SK-N-SH (cell line): ENCODE results near the gene SSBP2. TPM values are rescaled to one million over a fixed set of nuclear protein-coding genes. Genes with fewer than 3 reads are reported as not detected.

Experiments
- CTCF ChIA-PET: fragments of 300-600, 350-600 bp; formaldehyde crosslinking; extraction: SDS; loops from one replicate; lab custom pipeline; 2021; lab: Yijun Ruan, JAX
- POLR2A ChIA-PET: fragments of 350-600 bp; sonication (Branson Sonifier 250); formaldehyde crosslinking; extraction: SDS; loops from one replicate; lab custom pipeline; 2020; ENCODE audit warnings: antibody characterized with exemption, inconsistent platforms; lab: Yijun Ruan, JAX
- DNase-seq: peaks from one replicate; pipeline ENCODE4 v3.0.0; 2012
- H2AFZ ChIP-seq: fragments of 200-600 bp; sonication (generic); 2 replicates; pipeline ENCODE4 v1.8.1; 2016; ENCODE audit warnings: antibody characterized with exemption, mild to moderate bottlenecking, low read depth
- H3F3A ChIP-seq: fragments of 200-600 bp; sonication (generic); replicated peaks from 2 replicates; pipeline ENCODE3; 2016; ENCODE audit warnings: antibody characterized with exemption, mild to moderate bottlenecking; ENCODE audit not compliant: insufficient read depth
- H3K27ac ChIP-seq, 2 experiments: fragments of 200-500 bp in 1 of 2; fragments of 200-600 bp in 1 of 2; sonication (Bioruptor generic) in 1 of 2; sonication (generic), shearing (Covaris generic) in 1 of 2; 2 replicates each; pipeline versions ENCODE4 v1.5.1 to v1.6.1; 2014 to 2016; ENCODE audit warnings: low read depth in 2 of 2, inconsistent platforms in 1 of 2, low read length in 1 of 2, mild to moderate bottlenecking in 1 of 2, mixed read lengths in 1 of 2
- H3K27me3 ChIP-seq: fragments of 200-600 bp; sonication (generic), shearing (Covaris generic); 2 replicates; pipeline ENCODE4 v1.6.1; 2016; ENCODE audit warnings: mixed run types; ENCODE audit not compliant: insufficient read depth
- H3K36me3 ChIP-seq, 2 experiments: fragments of 200-500 bp in 1 of 2; fragments of 200-600 bp in 1 of 2; sonication (Bioruptor generic) in 1 of 2; sonication (generic) in 1 of 2; replicated peaks in 1 of 2; 2 replicates each; pipeline versions ENCODE3 to v1.5.1; 2014 to 2016; ENCODE audit warnings: low read length in 1 of 2, mild to moderate bottlenecking in 1 of 2; ENCODE audit not compliant: insufficient read depth in 2 of 2, control insufficient read depth in 1 of 2
- H3K4me1 ChIP-seq, 2 experiments: fragments of 200-500 bp in 1 of 2; fragments of 200-600 bp in 1 of 2; sonication (Bioruptor generic) in 1 of 2; sonication (generic), shearing (Covaris generic) in 1 of 2; 2 replicates each; pipeline versions ENCODE4 v1.5.1 to v1.6.1; 2014 to 2016; ENCODE audit warnings: low read depth in 1 of 2, low read length in 1 of 2, mixed run types in 1 of 2; ENCODE audit not compliant: insufficient read depth in 2 of 2, control insufficient read depth in 1 of 2
- H3K4me2 ChIP-seq: fragments of 200-600 bp; sonication (generic), shearing (Covaris generic); 2 replicates; pipeline ENCODE4 v1.6.1; 2017; ENCODE audit warnings: mixed run types
- H3K4me3 ChIP-seq, 2 experiments: fragments of 200-500 bp in 1 of 2; fragments of 200-600 bp in 1 of 2; sonication (Bioruptor generic) in 1 of 2; sonication (generic), shearing (Covaris generic) in 1 of 2; 2 replicates each; pipeline versions ENCODE4 v1.5.1 to v1.8.1; 2014 to 2016; ENCODE audit warnings: low read depth in 2 of 2, inconsistent platforms in 1 of 2, low read length in 1 of 2, mild to moderate bottlenecking in 1 of 2, mixed read lengths in 1 of 2, moderate library complexity in 1 of 2
- H3K79me2 ChIP-seq: fragments of 200-600 bp; sonication (generic); 2 replicates; pipeline ENCODE4 v1.8.1; 2017; ENCODE audit warnings: mild to moderate bottlenecking; ENCODE audit not compliant: insufficient read depth
- H3K9ac ChIP-seq: fragments of 200-600 bp; sonication (generic); 2 replicates; pipeline ENCODE4 v1.6.1; 2017; ENCODE audit warnings: mixed run types
- H3K9me2 ChIP-seq: fragments of 200-600 bp; sonication (generic); 2 replicates; pipeline ENCODE4 v1.6.1; 2017; ENCODE audit warnings: mixed run types
- H3K9me3 ChIP-seq: fragments of 200-600 bp; sonication (generic); 2 replicates; pipeline ENCODE4 v1.6.1; 2017; ENCODE audit warnings: mixed run types, mild to moderate bottlenecking, moderate library complexity
- H4K20me1 ChIP-seq: fragments of 200-600 bp; sonication (generic); 2 replicates; pipeline ENCODE4 v1.6.1; 2017; ENCODE audit warnings: mild to moderate bottlenecking, mixed run types; ENCODE audit not compliant: insufficient read depth
- CHD2 ChIP-seq: fragments of 150-350 bp; IDR thresholded peaks from 2 replicates; pipeline ENCODE4 v1.6.1; 2018; ENCODE audit warnings: low read length; ENCODE audit not compliant: partially characterized antibody
- ELF1 ChIP-seq: IDR thresholded peaks from 2 replicates; pipeline ENCODE4 v1.4.0; 2012
- FOSL2 ChIP-seq: IDR thresholded peaks from 2 replicates; pipeline ENCODE4 v1.4.0; 2012; ENCODE audit warnings: low read depth, mild to moderate bottlenecking, moderate library complexity, borderline replicate concordance
- FOXM1 ChIP-seq: IDR thresholded peaks from 2 replicates; pipeline ENCODE4 v1.4.0; 2012; ENCODE audit warnings: low read depth, mild to moderate bottlenecking
- GABPA ChIP-seq: IDR thresholded peaks from 2 replicates; pipeline ENCODE4 v1.4.0; 2012; ENCODE audit warnings: low read depth, mild to moderate bottlenecking
- MEF2A ChIP-seq: IDR thresholded peaks from 2 replicates; pipeline ENCODE4 v1.4.0; 2012; ENCODE audit warnings: low read depth, borderline replicate concordance
- PBX3 ChIP-seq: IDR thresholded peaks from 2 replicates; pipeline ENCODE4; 2012
- RCOR1 ChIP-seq: fragments of 150-350 bp; IDR thresholded peaks from 2 replicates; pipeline ENCODE4 v1.6.1; 2017; ENCODE audit warnings: antibody characterized with exemption, low read length
- TAF1 ChIP-seq: IDR thresholded peaks from 2 replicates; pipeline ENCODE4 v1.6.1; 2012; ENCODE audit warnings: low read depth, mild to moderate bottlenecking, low read length, moderate library complexity, borderline replicate concordance
- TCF12 ChIP-seq: IDR thresholded peaks from 2 replicates; pipeline ENCODE4 v1.4.0; 2012
- WGBS: methylation state at CpG from one replicate; pipeline ENCODE4 v1.1.6; 2017; ENCODE audit warnings: low lambda C conversion rate; 5-methylcytosine and 5-hydroxymethylcytosine counted together
- polyA plus RNA-seq, 3 experiments: library from polyadenylated mRNA; depleted of rRNA; stranded (reverse); fragments of >200 nt; gene quantifications; 2 replicates each; pipeline ENCODE4 v1.2.3, GENCODE V29; 2012
- TF ChIP-seq, protein P1 (sequence below): IDR thresholded peaks from 2 replicates; pipeline ENCODE4 v1.4.0; 2012; ENCODE audit warnings: low read depth, borderline replicate concordance
- TF ChIP-seq, protein P2 (sequence below): IDR thresholded peaks from 2 replicates; pipeline ENCODE4 v1.6.1; 2012; ENCODE audit warnings: mild to moderate bottlenecking, low read depth, low read length, moderate library complexity

Gene SSBP2
- polyA plus RNA-seq, 1 of the 3 experiments (the other 2 are of a cell fraction), result 35.3 TPM

GRCh38 chr5:81537905-81538547 is 212.9 kb downstream of the SSBP2 start (continued):
- TF ChIP-seq, protein P1, sequence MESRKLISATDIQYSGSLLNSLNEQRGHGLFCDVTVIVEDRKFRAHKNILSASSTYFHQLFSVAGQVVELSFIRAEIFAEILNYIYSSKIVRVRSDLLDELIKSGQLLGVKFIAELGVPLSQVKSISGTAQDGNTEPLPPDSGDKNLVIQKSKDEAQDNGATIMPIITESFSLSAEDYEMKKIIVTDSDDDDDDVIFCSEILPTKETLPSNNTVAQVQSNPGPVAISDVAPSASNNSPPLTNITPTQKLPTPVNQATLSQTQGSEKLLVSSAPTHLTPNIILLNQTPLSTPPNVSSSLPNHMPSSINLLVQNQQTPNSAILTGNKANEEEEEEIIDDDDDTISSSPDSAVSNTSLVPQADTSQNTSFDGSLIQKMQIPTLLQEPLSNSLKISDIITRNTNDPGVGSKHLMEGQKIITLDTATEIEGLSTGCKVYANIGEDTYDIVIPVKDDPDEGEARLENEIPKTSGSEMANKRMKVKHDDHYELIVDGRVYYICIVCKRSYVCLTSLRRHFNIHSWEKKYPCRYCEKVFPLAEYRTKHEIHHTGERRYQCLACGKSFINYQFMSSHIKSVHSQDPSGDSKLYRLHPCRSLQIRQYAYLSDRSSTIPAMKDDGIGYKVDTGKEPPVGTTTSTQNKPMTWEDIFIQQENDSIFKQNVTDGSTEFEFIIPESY, result no peak
- TF ChIP-seq PBX3, result no peak
- TF ChIP-seq CHD2, result no peak
- no peak for TF ChIP-seq GABPA
- no peak for TF ChIP-seq FOXM1
- TF ChIP-seq FOSL2, result no peak
- TF ChIP-seq ELF1, result no peak
- TF ChIP-seq RCOR1, result no peak
- TF ChIP-seq, protein P2, sequence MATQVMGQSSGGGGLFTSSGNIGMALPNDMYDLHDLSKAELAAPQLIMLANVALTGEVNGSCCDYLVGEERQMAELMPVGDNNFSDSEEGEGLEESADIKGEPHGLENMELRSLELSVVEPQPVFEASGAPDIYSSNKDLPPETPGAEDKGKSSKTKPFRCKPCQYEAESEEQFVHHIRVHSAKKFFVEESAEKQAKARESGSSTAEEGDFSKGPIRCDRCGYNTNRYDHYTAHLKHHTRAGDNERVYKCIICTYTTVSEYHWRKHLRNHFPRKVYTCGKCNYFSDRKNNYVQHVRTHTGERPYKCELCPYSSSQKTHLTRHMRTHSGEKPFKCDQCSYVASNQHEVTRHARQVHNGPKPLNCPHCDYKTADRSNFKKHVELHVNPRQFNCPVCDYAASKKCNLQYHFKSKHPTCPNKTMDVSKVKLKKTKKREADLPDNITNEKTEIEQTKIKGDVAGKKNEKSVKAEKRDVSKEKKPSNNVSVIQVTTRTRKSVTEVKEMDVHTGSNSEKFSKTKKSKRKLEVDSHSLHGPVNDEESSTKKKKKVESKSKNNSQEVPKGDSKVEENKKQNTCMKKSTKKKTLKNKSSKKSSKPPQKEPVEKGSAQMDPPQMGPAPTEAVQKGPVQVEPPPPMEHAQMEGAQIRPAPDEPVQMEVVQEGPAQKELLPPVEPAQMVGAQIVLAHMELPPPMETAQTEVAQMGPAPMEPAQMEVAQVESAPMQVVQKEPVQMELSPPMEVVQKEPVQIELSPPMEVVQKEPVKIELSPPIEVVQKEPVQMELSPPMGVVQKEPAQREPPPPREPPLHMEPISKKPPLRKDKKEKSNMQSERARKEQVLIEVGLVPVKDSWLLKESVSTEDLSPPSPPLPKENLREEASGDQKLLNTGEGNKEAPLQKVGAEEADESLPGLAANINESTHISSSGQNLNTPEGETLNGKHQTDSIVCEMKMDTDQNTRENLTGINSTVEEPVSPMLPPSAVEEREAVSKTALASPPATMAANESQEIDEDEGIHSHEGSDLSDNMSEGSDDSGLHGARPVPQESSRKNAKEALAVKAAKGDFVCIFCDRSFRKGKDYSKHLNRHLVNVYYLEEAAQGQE, result no peak
- TF ChIP-seq TAF1, result no peak

DNA sequence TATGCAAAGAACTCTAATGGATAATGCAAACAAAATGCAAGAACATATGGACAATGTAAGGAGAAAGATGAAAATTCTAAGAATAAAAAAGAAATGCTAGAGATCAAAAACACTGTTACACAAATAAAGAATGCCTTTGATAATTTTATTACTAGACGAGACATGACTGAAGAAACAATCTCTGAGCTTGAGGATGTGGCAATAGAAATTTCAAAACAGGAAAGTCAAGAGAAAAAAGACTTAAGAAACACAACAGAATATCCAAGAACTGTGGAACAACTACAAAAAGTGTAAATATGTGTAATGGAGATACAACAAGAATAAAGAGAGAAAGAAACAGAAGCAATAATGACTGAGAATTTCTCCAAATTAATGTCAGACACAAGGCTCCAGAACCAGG is 216.5 kb downstream of the SSBP2 start:
- POLR2A ChIA-PET, result no interaction called here
- DNase-seq, result no peak

More for the DNA sequence above, 216.5 kb downstream of the SSBP2 start:
- H3K9me3 ChIP-seq, result no peaks in the 10 kb centered on the region; the same call in 1 of the 2 replicates
- no peaks in the 10 kb centered on the region for H3F3A ChIP-seq
- 72% methylated on average over 1 of the region's 1 CpG for WGBS
- 0 out of 2 replicates have a peak, but pooled peaks cover 3% of the 10 kb centered on the region for H3K9me2 ChIP-seq
- no peak overlapping the region for H3K4me3 ChIP-seq
- no peak for TF ChIP-seq MEF2A
- no peak for TF ChIP-seq FOSL2
- TF ChIP-seq TCF12, result no peak
- H2AFZ ChIP-seq, result no peak overlapping the region
- no peaks in the 10 kb centered on the region for H3K36me3 ChIP-seq
- H3K27me3 ChIP-seq, result no peaks in the 10 kb centered on the region
- no peak overlapping the region for H3K9ac ChIP-seq
- H4K20me1 ChIP-seq, result no peaks in the 10 kb centered on the region
- H3K27ac ChIP-seq, result no peak overlapping the region
- H3K4me2 ChIP-seq, result no peak overlapping the region
- CTCF ChIA-PET, result interaction anchor here (1.6 kb wide), 1 partner anchor 11 kb away, joined by 3 read pairs; no protein-coding TSS in a partner anchor
- peaks cover 0 to 3% of the 10 kb centered on the region in 2 experiments; a peak in 1 of 4 replicates for H3K4me1 ChIP-seq
- H3K79me2 ChIP-seq, result no peaks in the 10 kb centered on the region
